ENCODE data around the gene INVS. TPM values are rescaled to one million over a fixed set of nuclear protein-coding genes. Genes with fewer than 3 reads are reported as not detected.

The INVS gene
- total and polyA plus RNA-seq, 2 donors (not counting 3 experiments of a cell fraction or from before 2014, with no cell fraction given) = 8.5 to 17.9 TPM

GRCh38 chr9:100308965-100309564 lies 210.0 kb downstream of the INVS start:
- no peak overlapping the region for H3K4me2 ChIP-seq (ENCODE audit: insufficient read depth, low read length)
- no peak for DNase-seq (ENCODE audit: low read depth, low spot score)
- FAIRE-seq = no peak
- POLR2A ChIA-PET = no interaction called here
- H4K20me1 ChIP-seq (replicated peaks; ENCODE audit: control insufficient read depth, extremely low read depth, insufficient read depth, low read length) = no peaks in the 10 kb centered on the region
- H3K79me2 ChIP-seq (ENCODE audit: control insufficient read depth, insufficient read depth, low read length) = peaks cover 6% of the 10 kb centered on the region
- H3K9ac ChIP-seq (replicated peaks; ENCODE audit: extremely low read depth, insufficient read depth, low read length) = no peak overlapping the region
- intact Hi-C loops (cut with micrococcal nuclease) = no loop called here
- no peak overlapping the region for H3K4me3 ChIP-seq (replicated peaks in 1 of 3; ENCODE audit: insufficient read depth in 1 of 3, low read depth in 1 of 3, low read length in 3 of 3)
- TF ChIP-seq POLR2A (IDR thresholded peaks at IDR 0.05; ENCODE audit: low read depth, low read length) = no peak
- no peak for TF ChIP-seq GATA2 (IDR thresholded peaks at IDR 0.05; ENCODE audit: insufficient read depth, insufficient read length, low read depth, low read length)
- TF ChIP-seq POLR2AphosphoS5 (IDR thresholded peaks at IDR 0.05; ENCODE audit: insufficient read depth, low read depth, low read length) = no peak
- TF ChIP-seq JUN (IDR thresholded peaks at IDR 0.05; ENCODE audit: borderline replicate concordance, insufficient read depth, insufficient read length, low read depth) = no peak
- no peak for TF ChIP-seq EZH2 (IDR thresholded peaks at IDR 0.05; ENCODE audit: borderline replicate concordance, low read depth, low read length, severe bottlenecking)
- no peak for TF ChIP-seq CTCF (IDR thresholded peaks at IDR 0.05; ENCODE audit: extremely low read depth in 1 of 2, insufficient read depth in 1 of 2, low read depth in 1 of 2, low read length in 2 of 2)
- no peak for TF ChIP-seq MYC (IDR thresholded peaks at IDR 0.05; ENCODE audit: low read depth, low read length)
- TF ChIP-seq, protein P1, sequence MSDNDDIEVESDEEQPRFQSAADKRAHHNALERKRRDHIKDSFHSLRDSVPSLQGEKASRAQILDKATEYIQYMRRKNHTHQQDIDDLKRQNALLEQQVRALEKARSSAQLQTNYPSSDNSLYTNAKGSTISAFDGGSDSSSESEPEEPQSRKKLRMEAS (IDR thresholded peaks at IDR 0.05; ENCODE audit: insufficient read depth, insufficient read length) = no peak
- no peak for TF ChIP-seq FOS (IDR thresholded peaks at IDR 0.05; ENCODE audit: borderline replicate concordance, insufficient read depth, low read length)
- dilution Hi-C loops (cut with MboI; ENCODE audit: extremely low pct_ligation_motif_present, low sequenced_read_pairs) = no loop called here
- peaks cover 0 to 6% of the 10 kb centered on the region in 2 experiments for H3K36me3 ChIP-seq (ENCODE audit: control insufficient read depth in 2 of 2, extremely low read depth in 1 of 2, insufficient read depth in 2 of 2, low read length in 2 of 2)
- H3K9me3 ChIP-seq (replicated peaks; ENCODE audit: control insufficient read depth, insufficient read depth, low read length) = no peaks in the 10 kb centered on the region
- H3K9me1 ChIP-seq (replicated peaks; ENCODE audit: control insufficient read depth, extremely low read depth, insufficient read depth, low read length) = no peaks in the 10 kb centered on the region
- H2AFZ ChIP-seq (ENCODE audit: low read depth, low read length) = no peak overlapping the region
- CTCF ChIA-PET = no interaction called here
- no peak overlapping the region for H3K27ac ChIP-seq (ENCODE audit: insufficient read depth, low read depth, low read length)
- H3K4me1 ChIP-seq (ENCODE audit: control insufficient read depth, extremely low read depth, insufficient read depth, low read length) = no peaks in the 10 kb centered on the region
- H3K27me3 ChIP-seq (ENCODE audit: control insufficient read depth in 2 of 2, insufficient read depth in 2 of 2, low read length in 2 of 2) = no peaks in the 10 kb centered on the region
- BruUV-seq (replicated peaks) = no TSS peak
